Measurements from ENCODE around the gene TRPV3.

GRCh38 chr17:3531266-3532101, 26.1 kb downstream of the TRPV3 start:
- no peak for TF ChIP-seq JUN (IDR thresholded peaks at IDR 0.05; ENCODE audit: low read depth, low read length)
- TF ChIP-seq, protein P1, sequence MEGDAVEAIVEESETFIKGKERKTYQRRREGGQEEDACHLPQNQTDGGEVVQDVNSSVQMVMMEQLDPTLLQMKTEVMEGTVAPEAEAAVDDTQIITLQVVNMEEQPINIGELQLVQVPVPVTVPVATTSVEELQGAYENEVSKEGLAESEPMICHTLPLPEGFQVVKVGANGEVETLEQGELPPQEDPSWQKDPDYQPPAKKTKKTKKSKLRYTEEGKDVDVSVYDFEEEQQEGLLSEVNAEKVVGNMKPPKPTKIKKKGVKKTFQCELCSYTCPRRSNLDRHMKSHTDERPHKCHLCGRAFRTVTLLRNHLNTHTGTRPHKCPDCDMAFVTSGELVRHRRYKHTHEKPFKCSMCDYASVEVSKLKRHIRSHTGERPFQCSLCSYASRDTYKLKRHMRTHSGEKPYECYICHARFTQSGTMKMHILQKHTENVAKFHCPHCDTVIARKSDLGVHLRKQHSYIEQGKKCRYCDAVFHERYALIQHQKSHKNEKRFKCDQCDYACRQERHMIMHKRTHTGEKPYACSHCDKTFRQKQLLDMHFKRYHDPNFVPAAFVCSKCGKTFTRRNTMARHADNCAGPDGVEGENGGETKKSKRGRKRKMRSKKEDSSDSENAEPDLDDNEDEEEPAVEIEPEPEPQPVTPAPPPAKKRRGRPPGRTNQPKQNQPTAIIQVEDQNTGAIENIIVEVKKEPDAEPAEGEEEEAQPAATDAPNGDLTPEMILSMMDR (IDR thresholded peaks at IDR 0.05; ENCODE audit: control extremely low read depth in 1 of 3, insufficient read depth in 1 of 3, low read depth in 1 of 3, low read length in 3 of 3) = no peak

All from H1 (cell line).